ENCODE results near the gene LAMA5.

Gene LAMA5

DNA sequence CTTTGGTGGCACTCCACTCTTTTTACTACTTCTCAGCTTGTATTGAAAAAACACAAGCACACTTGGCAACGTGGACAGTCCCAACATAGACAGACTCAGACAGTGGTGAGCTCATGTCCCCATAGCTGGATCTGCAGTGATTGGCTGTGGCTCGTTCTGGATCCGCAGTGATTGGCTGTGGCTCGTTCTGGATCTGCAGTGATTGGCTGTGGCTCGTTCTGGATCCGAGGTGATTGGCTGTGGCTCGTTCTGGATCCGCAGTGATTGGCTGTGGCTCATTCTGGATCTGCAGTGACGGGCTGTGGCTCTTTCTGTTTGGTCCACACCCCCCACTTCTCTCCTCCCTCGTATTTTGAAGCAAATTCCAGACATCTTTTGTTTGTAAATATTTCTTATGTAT is 100.8 kb downstream of the LAMA5 start:
- TF ChIP-seq, protein P1, sequence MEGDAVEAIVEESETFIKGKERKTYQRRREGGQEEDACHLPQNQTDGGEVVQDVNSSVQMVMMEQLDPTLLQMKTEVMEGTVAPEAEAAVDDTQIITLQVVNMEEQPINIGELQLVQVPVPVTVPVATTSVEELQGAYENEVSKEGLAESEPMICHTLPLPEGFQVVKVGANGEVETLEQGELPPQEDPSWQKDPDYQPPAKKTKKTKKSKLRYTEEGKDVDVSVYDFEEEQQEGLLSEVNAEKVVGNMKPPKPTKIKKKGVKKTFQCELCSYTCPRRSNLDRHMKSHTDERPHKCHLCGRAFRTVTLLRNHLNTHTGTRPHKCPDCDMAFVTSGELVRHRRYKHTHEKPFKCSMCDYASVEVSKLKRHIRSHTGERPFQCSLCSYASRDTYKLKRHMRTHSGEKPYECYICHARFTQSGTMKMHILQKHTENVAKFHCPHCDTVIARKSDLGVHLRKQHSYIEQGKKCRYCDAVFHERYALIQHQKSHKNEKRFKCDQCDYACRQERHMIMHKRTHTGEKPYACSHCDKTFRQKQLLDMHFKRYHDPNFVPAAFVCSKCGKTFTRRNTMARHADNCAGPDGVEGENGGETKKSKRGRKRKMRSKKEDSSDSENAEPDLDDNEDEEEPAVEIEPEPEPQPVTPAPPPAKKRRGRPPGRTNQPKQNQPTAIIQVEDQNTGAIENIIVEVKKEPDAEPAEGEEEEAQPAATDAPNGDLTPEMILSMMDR (IDR thresholded peaks at IDR 0.05; ENCODE audit: low read depth, low read length), result no peak
- H3K4me3 ChIP-seq (replicated peaks in 1 of 2; ENCODE audit: low read depth in 2 of 2, low read length in 2 of 2), result no peak overlapping the region
- peak in 1 of 2 donors; percentile 8 for DNase-seq (ENCODE audit: low read depth in 2 of 2)

DNA sequence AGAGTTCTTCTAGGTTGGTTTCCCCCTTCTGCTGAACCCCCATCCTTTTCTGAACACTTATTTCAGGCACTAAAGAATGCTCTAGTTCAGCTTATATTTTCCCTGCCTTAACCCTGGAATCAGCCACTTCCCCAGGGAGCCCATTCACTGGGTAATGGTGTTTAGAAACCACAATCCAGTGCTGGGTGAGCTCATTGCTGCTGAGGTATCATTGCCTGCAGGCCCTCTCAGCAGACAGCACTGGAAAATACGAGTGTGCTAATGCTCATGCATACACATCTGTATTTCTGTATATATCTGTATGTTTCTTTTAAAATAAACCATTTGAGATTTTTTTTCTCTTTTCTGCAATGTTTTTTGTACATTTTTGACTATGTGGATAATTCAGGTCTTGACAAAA is 101.7 kb downstream of the LAMA5 start:
- no peak for DNase-seq (ENCODE audit: low read depth in 2 of 2)
- no peak overlapping the region for H3K4me3 ChIP-seq (replicated peaks in 1 of 2; ENCODE audit: low read depth in 2 of 2, low read length in 2 of 2)
- TF ChIP-seq, protein P1 (IDR thresholded peaks at IDR 0.05; ENCODE audit: low read depth, low read length), result no peak

DNA sequence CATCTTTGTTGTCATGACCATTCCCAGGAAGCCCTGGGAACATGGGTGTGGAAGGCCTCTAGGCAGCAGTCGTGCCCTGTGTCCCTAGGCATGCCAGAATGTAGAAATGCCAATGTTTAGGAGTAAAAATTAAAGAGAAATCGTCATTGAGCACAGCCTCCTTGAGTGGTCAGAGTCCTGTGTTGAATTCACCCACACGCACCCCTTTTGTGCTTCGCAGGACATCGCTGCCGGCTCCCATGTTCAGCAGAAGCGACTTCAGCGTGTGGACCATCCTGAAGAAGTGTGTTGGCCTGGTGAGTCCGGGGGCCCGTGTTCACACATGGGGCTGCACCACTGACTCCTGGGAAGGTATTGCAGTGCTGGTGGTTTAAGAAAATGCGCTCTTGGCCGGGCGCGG is 103.7 kb downstream of the LAMA5 start:
- no peak overlapping the region for H3K4me3 ChIP-seq (replicated peaks in 1 of 2; ENCODE audit: low read depth in 2 of 2, low read length in 2 of 2)
- DNase-seq (ENCODE audit: low read depth in 2 of 2), result no peak
- TF ChIP-seq, protein P1 (IDR thresholded peaks at IDR 0.05; ENCODE audit: low read depth, low read length), result no peak

DNA sequence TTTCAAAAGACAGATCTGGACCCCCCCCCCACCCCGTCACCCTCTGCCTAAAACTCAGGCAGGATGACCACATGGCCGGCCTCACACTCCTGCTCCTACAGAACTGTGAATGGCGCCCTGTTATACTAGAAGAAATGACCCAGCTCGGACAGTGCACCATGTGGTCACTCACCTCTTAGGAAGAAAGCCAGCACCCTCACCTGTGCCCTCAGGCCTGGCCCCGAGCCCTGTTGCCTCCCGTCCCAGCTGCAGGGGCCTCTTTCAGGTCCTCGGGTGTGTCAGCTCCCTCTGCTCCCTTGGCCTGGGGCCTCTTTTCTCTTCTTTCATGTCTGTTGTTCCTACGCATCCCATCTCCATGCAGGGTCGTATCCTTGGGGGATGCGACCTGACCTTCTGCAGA is 105.0 kb downstream of the LAMA5 start:
- H3K4me3 ChIP-seq (replicated peaks in 1 of 2; ENCODE audit: low read depth in 2 of 2, low read length in 2 of 2), result no peak overlapping the region
- TF ChIP-seq, protein P1 (IDR thresholded peaks at IDR 0.05; ENCODE audit: low read depth, low read length), result no peak
- no peak for DNase-seq (ENCODE audit: low read depth in 2 of 2)

DNA sequence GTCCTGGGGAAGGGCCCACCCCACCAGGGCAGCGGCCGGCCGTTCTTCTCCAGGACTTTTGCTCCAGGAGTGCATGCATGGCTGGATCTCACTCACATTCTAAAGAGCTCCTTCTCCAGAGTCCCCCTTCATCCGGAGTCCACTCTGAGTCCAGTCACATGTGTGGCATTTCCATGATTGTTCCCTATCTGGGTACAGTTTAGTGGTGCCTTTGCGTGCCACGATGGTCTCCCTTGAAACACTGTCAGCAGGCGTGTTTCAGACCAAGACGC is 107.9 kb downstream of the LAMA5 start:
- TF ChIP-seq, protein P1 (IDR thresholded peaks at IDR 0.05; ENCODE audit: low read depth, low read length), result no peak
- DNase-seq (ENCODE audit: low read depth in 2 of 2), result no peak
- no peak overlapping the region for H3K4me3 ChIP-seq (replicated peaks in 1 of 2; ENCODE audit: low read depth in 2 of 2, low read length in 2 of 2)

All from cardiac fibroblast (primary cell).